Stimulated activated CD8-positive, alpha-beta memory T cell treated with anti-CD3 and anti-CD28 coated beads, Interleukin-2, amount 100 ng/mL, for 1 hour (primary cell): ENCODE data around the gene ZCCHC14.
"Not testable (repeated sequence)": the region's sequence is repeated elsewhere in the genome, so short reads cannot be mapped to it uniquely, and the experiment has no call there.

ENCODE experiments used
- DNase-seq, 2 donors: peaks; one replicate each; pipeline ENCODE4 v3.0.0-alpha.2; 2020; ENCODE audit warnings: low read depth in 2 of 2

ZCCHC14 gene

GRCh38 chr16:87497023-87497766, 4.4 kb upstream of the ZCCHC14 start:
- DNase-seq, result not testable (repeated sequence)

GRCh38 chr16:87496447-87496801, 3.6 kb upstream of the ZCCHC14 start:
- DNase-seq, result no peak

- no peak for DNase-seq
These were observed 3.0 kb upstream of the ZCCHC14 start for GRCh38 chr16:87495578-87496446.

- no peak for DNase-seq
These were observed 920 bp upstream of the ZCCHC14 start for GRCh38 chr16:87493608-87494280.

- DNase-seq, result no peak
These were observed 563 bp downstream of the ZCCHC14 start for GRCh38 chr16:87492291-87492630.

GRCh38 chr16:87491522-87492290, 1.1 kb downstream of the ZCCHC14 start:
- DNase-seq, result no peak

- peak in 1 of 2 donors; percentile 31 for DNase-seq
These were observed 1.9 kb downstream of the ZCCHC14 start for GRCh38 chr16:87490799-87491521.

- no peak for DNase-seq
These were observed 2.6 kb downstream of the ZCCHC14 start for GRCh38 chr16:87490096-87490798.

- DNase-seq, result no peak
These were observed 3.3 kb downstream of the ZCCHC14 start for GRCh38 chr16:87489434-87490045.

- DNase-seq, result not testable (repeated sequence)
These were observed 3.9 kb downstream of the ZCCHC14 start for GRCh38 chr16:87488960-87489359.

- DNase-seq, result no peak
These were observed 5.4 kb downstream of the ZCCHC14 start for GRCh38 chr16:87487361-87487924.

- DNase-seq, result no peak
These were observed 6.0 kb downstream of the ZCCHC14 start for GRCh38 chr16:87486713-87487247.

- DNase-seq, result no peak
These were observed 6.5 kb downstream of the ZCCHC14 start for GRCh38 chr16:87486282-87486681.

- DNase-seq, result not testable (repeated sequence)
These were observed 7.0 kb downstream of the ZCCHC14 start for GRCh38 chr16:87485792-87486191.

GRCh38 chr16:87484487-87485331, 8.1 kb downstream of the ZCCHC14 start:
- no peak for DNase-seq

GRCh38 chr16:87483481-87483880, 9.3 kb downstream of the ZCCHC14 start:
- no peak for DNase-seq

GRCh38 chr16:87482670-87483069, 10.2 kb downstream of the ZCCHC14 start:
- DNase-seq, result not testable (repeated sequence)

GRCh38 chr16:87482266-87482665, 10.6 kb downstream of the ZCCHC14 start:
- no peak for DNase-seq
